ENCODE results near the gene ATP6V0D1. TPM values are rescaled to one million over a fixed set of nuclear protein-coding genes. Genes with fewer than 3 reads are reported as not detected.

ATP6V0D1 gene
- total and polyA plus RNA-seq, 2 of the 4 experiments (the other 2 are of a cell fraction): 112 to 124 TPM

DNA sequence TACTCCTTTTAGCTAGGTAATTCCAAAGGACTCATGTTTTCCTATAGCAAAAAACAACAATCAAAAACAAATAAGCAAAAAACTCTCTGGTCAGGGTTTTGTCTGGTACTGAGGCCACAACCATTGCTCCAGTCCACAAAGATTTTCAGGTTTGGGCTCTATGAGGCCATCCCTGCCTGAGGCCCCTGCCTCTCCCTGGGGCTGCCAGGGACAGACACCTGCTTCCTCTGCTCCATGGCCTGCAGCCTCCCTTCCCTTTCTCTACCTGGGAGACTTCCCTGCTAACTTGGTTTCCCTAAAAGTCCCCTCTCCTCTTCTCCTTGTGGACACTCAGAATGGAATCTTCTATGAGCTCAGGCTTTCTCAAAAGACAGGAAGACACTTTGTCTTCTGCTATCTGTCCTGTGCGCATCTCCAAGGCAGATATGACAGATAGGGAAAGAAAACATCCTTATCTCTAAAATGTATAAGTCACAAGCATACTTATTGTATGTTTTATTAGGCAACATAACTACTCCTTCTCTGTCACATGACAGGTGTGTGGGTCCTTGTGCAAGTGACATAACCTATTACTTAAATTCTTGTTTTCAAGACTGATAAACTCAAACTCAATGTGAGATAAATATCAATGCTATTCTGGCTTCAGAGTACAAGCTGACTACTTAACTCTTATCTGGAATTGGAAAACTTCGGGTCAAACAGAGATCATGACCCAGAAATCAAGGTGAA, 63.5 kb downstream of the ATP6V0D1 start:
- POLR2A ChIA-PET (ENCODE audit: unreplicated experiment): no interaction called here
- no peak overlapping the region for H4K91ac ChIP-seq (ENCODE audit: insufficient read depth, low read depth, low read length)
- H2BK20ac ChIP-seq (ENCODE audit: low read depth, low read length): no peak overlapping the region
- no peak overlapping the region for H2AK5ac ChIP-seq (ENCODE audit: low read depth, low read length)
- TF ChIP-seq CHD1 (IDR thresholded peaks at IDR 0.05; ENCODE audit: low read depth, low read length): no peak
- TF ChIP-seq NFE2L2 (IDR thresholded peaks at IDR 0.05; ENCODE audit: low read depth, low read length): no peak
- no peak for TF ChIP-seq SMC3 (IDR thresholded peaks at IDR 0.05; ENCODE audit: low read depth, low read length)
- TF ChIP-seq, protein P1, sequence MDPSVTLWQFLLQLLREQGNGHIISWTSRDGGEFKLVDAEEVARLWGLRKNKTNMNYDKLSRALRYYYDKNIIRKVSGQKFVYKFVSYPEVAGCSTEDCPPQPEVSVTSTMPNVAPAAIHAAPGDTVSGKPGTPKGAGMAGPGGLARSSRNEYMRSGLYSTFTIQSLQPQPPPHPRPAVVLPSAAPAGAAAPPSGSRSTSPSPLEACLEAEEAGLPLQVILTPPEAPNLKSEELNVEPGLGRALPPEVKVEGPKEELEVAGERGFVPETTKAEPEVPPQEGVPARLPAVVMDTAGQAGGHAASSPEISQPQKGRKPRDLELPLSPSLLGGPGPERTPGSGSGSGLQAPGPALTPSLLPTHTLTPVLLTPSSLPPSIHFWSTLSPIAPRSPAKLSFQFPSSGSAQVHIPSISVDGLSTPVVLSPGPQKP (IDR thresholded peaks at IDR 0.05; ENCODE audit: borderline replicate concordance, low read depth, low read length): no peak
- TF ChIP-seq MAZ (IDR thresholded peaks at IDR 0.05; ENCODE audit: borderline replicate concordance, low read depth, low read length): no peak
- no peak for TF ChIP-seq POLR2A (IDR thresholded peaks at IDR 0.05; ENCODE audit: low read depth, low read length)
- TF ChIP-seq MXI1 (IDR thresholded peaks at IDR 0.05; ENCODE audit: borderline replicate concordance, low read depth, low read length): no peak
- TF ChIP-seq MAFK (IDR thresholded peaks at IDR 0.05; ENCODE audit: low read depth, low read length): no peak
- TF ChIP-seq, protein P2, sequence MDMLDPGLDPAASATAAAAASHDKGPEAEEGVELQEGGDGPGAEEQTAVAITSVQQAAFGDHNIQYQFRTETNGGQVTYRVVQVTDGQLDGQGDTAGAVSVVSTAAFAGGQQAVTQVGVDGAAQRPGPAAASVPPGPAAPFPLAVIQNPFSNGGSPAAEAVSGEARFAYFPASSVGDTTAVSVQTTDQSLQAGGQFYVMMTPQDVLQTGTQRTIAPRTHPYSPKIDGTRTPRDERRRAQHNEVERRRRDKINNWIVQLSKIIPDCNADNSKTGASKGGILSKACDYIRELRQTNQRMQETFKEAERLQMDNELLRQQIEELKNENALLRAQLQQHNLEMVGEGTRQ (IDR thresholded peaks at IDR 0.05; ENCODE audit: low read depth, low read length): no peak
- no peak for TF ChIP-seq RFX5 (IDR thresholded peaks at IDR 0.05; ENCODE audit: low read depth, low read length)
- TF ChIP-seq, protein P3, sequence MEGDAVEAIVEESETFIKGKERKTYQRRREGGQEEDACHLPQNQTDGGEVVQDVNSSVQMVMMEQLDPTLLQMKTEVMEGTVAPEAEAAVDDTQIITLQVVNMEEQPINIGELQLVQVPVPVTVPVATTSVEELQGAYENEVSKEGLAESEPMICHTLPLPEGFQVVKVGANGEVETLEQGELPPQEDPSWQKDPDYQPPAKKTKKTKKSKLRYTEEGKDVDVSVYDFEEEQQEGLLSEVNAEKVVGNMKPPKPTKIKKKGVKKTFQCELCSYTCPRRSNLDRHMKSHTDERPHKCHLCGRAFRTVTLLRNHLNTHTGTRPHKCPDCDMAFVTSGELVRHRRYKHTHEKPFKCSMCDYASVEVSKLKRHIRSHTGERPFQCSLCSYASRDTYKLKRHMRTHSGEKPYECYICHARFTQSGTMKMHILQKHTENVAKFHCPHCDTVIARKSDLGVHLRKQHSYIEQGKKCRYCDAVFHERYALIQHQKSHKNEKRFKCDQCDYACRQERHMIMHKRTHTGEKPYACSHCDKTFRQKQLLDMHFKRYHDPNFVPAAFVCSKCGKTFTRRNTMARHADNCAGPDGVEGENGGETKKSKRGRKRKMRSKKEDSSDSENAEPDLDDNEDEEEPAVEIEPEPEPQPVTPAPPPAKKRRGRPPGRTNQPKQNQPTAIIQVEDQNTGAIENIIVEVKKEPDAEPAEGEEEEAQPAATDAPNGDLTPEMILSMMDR (conservative IDR thresholded peaks at IDR 0.05; ENCODE audit: low read depth, low read length): no peak
- no peak for TF ChIP-seq RAD21 (IDR thresholded peaks at IDR 0.05; ENCODE audit: low read length)
- TF ChIP-seq CEBPB (IDR thresholded peaks at IDR 0.05; ENCODE audit: low read depth, low read length): no peak
- no peak for TF ChIP-seq RCOR1 (IDR thresholded peaks at IDR 0.05; ENCODE audit: insufficient replicate concordance, low read length)
- no peak for TF ChIP-seq BHLHE40 (IDR thresholded peaks at IDR 0.05; ENCODE audit: low read depth, low read length)
- no peak for TF ChIP-seq FOS (IDR thresholded peaks at IDR 0.05; ENCODE audit: low read depth, low read length)
- H3K9ac ChIP-seq (ENCODE audit: low read depth, low read length): no peak overlapping the region
- H3K4me1 ChIP-seq (ENCODE audit: control insufficient read depth, insufficient read depth, low read length): no peaks in the 10 kb centered on the region; the same call in 1 of the 2 replicates
- in situ Hi-C loops (cut with MboI; ENCODE audit: low sequenced_read_pairs) (no loop called here), dilution Hi-C loops (cut with HindIII; ENCODE audit: low sequenced_read_pairs, unreplicated experiment) (no loop called here), intact Hi-C loops (cut with micrococcal nuclease) (no loop called here)
- DNase-seq (no peak), ATAC-seq (ENCODE audit: low read depth) (no peak)
- no peaks in the 10 kb centered on the region for H4K20me1 ChIP-seq (ENCODE audit: insufficient read depth, low read length)
- no peaks in the 10 kb centered on the region for H3K36me3 ChIP-seq (ENCODE audit: control insufficient read depth, insufficient read depth, low read length)
- no peak overlapping the region for H2BK5ac ChIP-seq (ENCODE audit: low read depth, low read length, poor library complexity, severe bottlenecking)
- CTCF ChIA-PET: interaction anchor here (0.7 to 1.6 kb wide), 2 partner anchors 10 kb away, joined by 3 to 6 read pairs; no protein-coding TSS in a partner anchor
- no peaks in the 10 kb centered on the region; the same call in 1 of the 2 replicates for H3K27me3 ChIP-seq (ENCODE audit: control insufficient read depth, insufficient read depth, low read length)
- no peak overlapping the region for H3K56ac ChIP-seq (ENCODE audit: extremely low read depth, insufficient read depth, low read length)
- no peak overlapping the region for H3K23ac ChIP-seq (ENCODE audit: low read depth, low read length)
- no peaks in the 10 kb centered on the region for H3K9me3 ChIP-seq (ENCODE audit: control insufficient read depth, insufficient read depth, low read length)
- peaks cover 2 to 15% of the 10 kb centered on the region in 2 experiments; a peak in 3 of 4 replicates for H3K79me1 ChIP-seq (ENCODE audit: low read depth in 1 of 2, low read length in 2 of 2)
- H2AK9ac ChIP-seq (replicated peaks; ENCODE audit: low read depth, low read length, poor library complexity): no peak overlapping the region
- no TSS peak for BruUV-seq (replicated peaks)
- no peak overlapping the region for H3K4me2 ChIP-seq (ENCODE audit: low read depth, low read length)
- no peak overlapping the region for H4K5ac ChIP-seq (ENCODE audit: low read depth, low read length)
- H3K4me3 ChIP-seq (ENCODE audit: insufficient read depth, low read depth, low read length): no peak overlapping the region
- H2BK15ac ChIP-seq (ENCODE audit: low read depth, low read length): no peak overlapping the region
- no peak overlapping the region for H3K27ac ChIP-seq (ENCODE audit: insufficient read depth, low read length)
- H4K8ac ChIP-seq (ENCODE audit: low read depth in 2 of 2, low read length in 2 of 2): no peak overlapping the region
- no peak overlapping the region for H3K4ac ChIP-seq (ENCODE audit: low read depth, low read length)
- no peak overlapping the region for H3K18ac ChIP-seq (ENCODE audit: low read depth, low read length)
- no peak overlapping the region for H2BK120ac ChIP-seq (ENCODE audit: low read depth, low read length)
- no peak overlapping the region for H2AFZ ChIP-seq (replicated peaks; ENCODE audit: low read length, poor library complexity)
- no peak overlapping the region for H3K14ac ChIP-seq (replicated peaks; ENCODE audit: low read depth, low read length)
- no CpG with 5 or more reads among the region's 2 CpGs for WGBS, 2 experiments (ENCODE audit: extremely low coverage in 2 of 2, insufficient read length in 1 of 2)
- no peaks in the 10 kb centered on the region for H3K9me1 ChIP-seq (ENCODE audit: insufficient read depth, low read length)
